Activated CD8-positive, alpha-beta memory T cell treated with anti-CD3 and anti-CD28 coated beads for 36 hours (primary cell): Measurements from ENCODE around the gene GOLGA3. TPM values are rescaled to one million over a fixed set of nuclear protein-coding genes. Genes with fewer than 3 reads are reported as not detected.
"Not testable (repeated sequence)": the region's sequence is repeated elsewhere in the genome, so short reads cannot be mapped to it uniquely, and the experiment has no call there.

ENCODE experiments used
- CTCF ChIA-PET: fragments of 350-600 bp; sonication (Branson Sonifier 250); formaldehyde crosslinking; loops from one replicate; lab custom pipeline; 2021; ENCODE audit warnings: antibody characterized with exemption; lab: Charles Lee
- POLR2A ChIA-PET: fragments of 350-600 bp; sonication (Branson Sonifier 250); formaldehyde crosslinking; loops from one replicate; lab custom pipeline; 2021; ENCODE audit warnings: antibody characterized with exemption; lab: Charles Lee
- total RNA-seq, 2 experiments: library from RNA; stranded (reverse); gene quantifications; one replicate each; pipeline ENCODE4 v1.2.3, GENCODE V29; 2021

The GOLGA3 gene
- total RNA-seq, 2 experiments from 2014 or later = 64.7 to 66.2 TPM

GRCh38 chr12:132825861-132826260, 2.8 kb downstream of the GOLGA3 start:
- POLR2A ChIA-PET = no interaction called here
- CTCF ChIA-PET = no interaction called here

GRCh38 chr12:132825089-132825488, 3.6 kb downstream of the GOLGA3 start:
- ChIA-PET CTCF (interaction anchor here (1.3 kb wide), 1 partner anchor 79 kb away, joined by 5 read pairs; no protein-coding TSS in a partner anchor), POLR2A (no interaction called here)

GRCh38 chr12:132824053-132824452, 4.6 kb downstream of the GOLGA3 start:
- ChIA-PET POLR2A (no interaction called here), CTCF (interaction anchor here (1.3 kb wide), 1 partner anchor 80 kb away, joined by 5 read pairs; no protein-coding TSS in a partner anchor)

GRCh38 chr12:132818562-132818961, 10.1 kb downstream of the GOLGA3 start:
- POLR2A ChIA-PET = no interaction called here
- CTCF ChIA-PET = no interaction called here

GRCh38 chr12:132814232-132814631, 14.4 kb downstream of the GOLGA3 start:
- POLR2A ChIA-PET = no interaction called here
- CTCF ChIA-PET = no interaction called here

- POLR2A ChIA-PET = no interaction called here
- CTCF ChIA-PET = no interaction called here
Measured at GRCh38 chr12:132813443-132813842, 15.2 kb downstream of the GOLGA3 start.

GRCh38 chr12:132812631-132813305, 15.9 kb downstream of the GOLGA3 start:
- CTCF ChIA-PET = no interaction called here

GRCh38 chr12:132809391-132809790, 19.3 kb downstream of the GOLGA3 start:
- POLR2A ChIA-PET, CTCF ChIA-PET: not testable (repeated sequence)

More at GRCh38 chr12:132812631-132813305, 15.9 kb downstream of the GOLGA3 start:
- POLR2A ChIA-PET = no interaction called here

- POLR2A ChIA-PET = no interaction called here
- CTCF ChIA-PET = no interaction called here
Measured at GRCh38 chr12:132807295-132808092, 21.2 kb downstream of the GOLGA3 start.

- POLR2A ChIA-PET = no interaction called here
Measured at GRCh38 chr12:132806857-132807256, 21.8 kb downstream of the GOLGA3 start.

GRCh38 chr12:132804426-132804861, 24.2 kb downstream of the GOLGA3 start:
- CTCF ChIA-PET = no interaction called here
- POLR2A ChIA-PET = no interaction called here

More at GRCh38 chr12:132806857-132807256, 21.8 kb downstream of the GOLGA3 start:
- CTCF ChIA-PET = no interaction called here

- ChIA-PET CTCF (no interaction called here), POLR2A (no interaction called here)
Measured at GRCh38 chr12:132803888-132804287, 24.8 kb downstream of the GOLGA3 start.

GRCh38 chr12:132803125-132803524, 25.5 kb downstream of the GOLGA3 start:
- ChIA-PET CTCF (no interaction called here), POLR2A (no interaction called here)

GRCh38 chr12:132801741-132802140, 26.9 kb downstream of the GOLGA3 start:
- ChIA-PET CTCF (no interaction called here), POLR2A (no interaction called here)

GRCh38 chr12:132798836-132799235, 29.8 kb downstream of the GOLGA3 start:
- POLR2A ChIA-PET = no interaction called here
- CTCF ChIA-PET = no interaction called here

GRCh38 chr12:132797820-132798570, 30.7 kb downstream of the GOLGA3 start:
- ChIA-PET POLR2A (no interaction called here), CTCF (no interaction called here)

- ChIA-PET POLR2A (no interaction called here), CTCF (no interaction called here)
Measured at GRCh38 chr12:132795847-132796246, 32.8 kb downstream of the GOLGA3 start.

- CTCF ChIA-PET = not testable (repeated sequence)
Measured at GRCh38 chr12:132791940-132792339, 36.7 kb downstream of the GOLGA3 start.

GRCh38 chr12:132789099-132789471, 39.6 kb downstream of the GOLGA3 start:
- CTCF ChIA-PET = no interaction called here
- POLR2A ChIA-PET = no interaction called here

More at GRCh38 chr12:132791940-132792339, 36.7 kb downstream of the GOLGA3 start:
- POLR2A ChIA-PET = not testable (repeated sequence)
